ENCODE data around the gene CBX8. TPM values are rescaled to one million over a fixed set of nuclear protein-coding genes. Genes with fewer than 3 reads are reported as not detected.

Gene CBX8
- total RNA-seq, 1 donor from 2014 or later, result 5.3 TPM

DNA sequence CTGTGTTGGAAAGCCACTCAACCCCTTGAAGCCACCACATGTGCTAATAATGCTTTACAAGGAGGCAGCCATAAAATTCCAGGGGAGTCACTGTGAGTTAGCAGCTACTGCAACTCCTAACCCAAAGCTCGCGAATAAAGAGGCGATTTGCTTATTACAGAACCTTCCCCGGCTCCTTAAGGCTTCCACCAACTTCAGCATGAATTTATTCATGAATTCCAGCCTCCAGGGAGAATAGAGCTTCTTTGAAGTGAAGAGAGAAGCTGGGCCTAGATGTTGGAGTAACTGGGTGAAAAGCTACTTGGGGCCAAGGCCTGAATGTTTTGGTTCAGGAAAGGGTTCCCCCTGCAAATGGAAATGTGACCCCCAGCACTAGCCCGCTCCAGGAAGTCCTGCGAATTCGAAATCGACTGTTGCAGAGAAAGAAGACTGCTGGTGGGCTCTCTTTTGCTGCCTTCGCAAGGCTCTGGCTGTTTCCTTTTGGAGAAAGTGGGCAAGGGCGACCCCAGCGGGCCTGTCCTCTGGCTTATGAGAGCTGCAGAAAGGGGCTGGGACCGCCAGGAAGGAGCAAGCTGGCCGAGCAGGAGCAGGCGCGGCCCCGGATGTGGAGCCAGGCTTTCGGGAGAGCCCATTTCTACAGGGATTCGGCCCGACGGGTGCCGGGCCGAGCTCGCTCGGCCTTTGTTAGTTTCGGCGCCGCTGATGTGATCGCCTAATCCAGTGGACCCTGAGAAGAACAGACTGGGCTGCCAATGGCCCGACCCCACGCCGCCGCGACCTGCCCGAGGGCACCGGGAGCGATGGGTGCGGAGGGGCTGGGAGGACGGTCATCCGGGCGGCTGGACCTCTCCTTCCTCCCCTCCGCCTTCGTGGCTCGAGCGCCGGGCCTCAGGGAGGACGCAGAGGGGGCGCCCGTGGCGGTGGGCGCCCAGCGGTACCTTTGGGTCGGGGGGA lies 7.6 kb downstream of the CBX8 start:
- ATAC-seq, result peak; percentile 5
- DNase-seq (ENCODE audit: missing footprints), result no peak
- intact Hi-C loops (cut with DNase I), result no loop called here

GRCh38 chr17:79788455-79788854 lies 8.4 kb downstream of the CBX8 start:
- DNase-seq (ENCODE audit: missing footprints), result no peak
- intact Hi-C loops (cut with DNase I), result no loop called here
- ATAC-seq, result no peak

DNA sequence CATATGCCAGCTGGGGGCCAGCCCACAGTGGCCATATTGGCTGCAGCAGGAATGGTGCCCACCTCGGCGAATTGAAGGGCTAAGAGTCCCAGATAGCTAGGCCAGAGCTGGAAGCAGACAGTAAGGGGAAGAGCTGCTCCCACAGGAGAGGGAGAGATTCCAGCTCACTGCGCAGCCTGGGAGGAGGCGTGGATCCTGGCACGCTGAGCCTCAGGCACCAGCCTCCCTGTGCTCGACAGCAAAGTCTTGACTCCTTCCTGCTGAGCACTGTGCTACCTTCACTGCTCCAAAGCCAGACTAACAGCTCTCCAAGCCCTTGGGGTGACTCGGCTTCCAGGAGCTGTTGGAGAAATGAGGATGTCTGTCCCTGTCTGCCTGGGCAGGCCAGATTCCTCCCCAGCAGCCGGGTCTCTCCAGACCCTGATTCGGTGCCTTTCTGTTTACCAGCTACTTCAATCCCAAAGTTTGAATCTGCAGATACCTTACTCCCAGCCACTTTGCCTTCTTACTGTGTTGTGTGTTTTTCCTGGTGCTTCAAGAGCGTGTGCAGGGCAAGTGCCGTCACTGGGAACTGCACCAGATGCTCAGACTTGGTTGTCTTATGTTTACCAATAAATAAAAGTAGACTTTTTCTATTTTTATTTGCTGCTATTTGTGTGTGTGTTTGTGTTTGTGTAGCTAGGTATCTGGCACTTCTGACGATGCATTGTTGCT lies 9.8 kb downstream of the CBX8 start:
- intact Hi-C loops (cut with DNase I), result no loop called here
- no peak for ATAC-seq
- DNase-seq (ENCODE audit: missing footprints), result no peak

DNA sequence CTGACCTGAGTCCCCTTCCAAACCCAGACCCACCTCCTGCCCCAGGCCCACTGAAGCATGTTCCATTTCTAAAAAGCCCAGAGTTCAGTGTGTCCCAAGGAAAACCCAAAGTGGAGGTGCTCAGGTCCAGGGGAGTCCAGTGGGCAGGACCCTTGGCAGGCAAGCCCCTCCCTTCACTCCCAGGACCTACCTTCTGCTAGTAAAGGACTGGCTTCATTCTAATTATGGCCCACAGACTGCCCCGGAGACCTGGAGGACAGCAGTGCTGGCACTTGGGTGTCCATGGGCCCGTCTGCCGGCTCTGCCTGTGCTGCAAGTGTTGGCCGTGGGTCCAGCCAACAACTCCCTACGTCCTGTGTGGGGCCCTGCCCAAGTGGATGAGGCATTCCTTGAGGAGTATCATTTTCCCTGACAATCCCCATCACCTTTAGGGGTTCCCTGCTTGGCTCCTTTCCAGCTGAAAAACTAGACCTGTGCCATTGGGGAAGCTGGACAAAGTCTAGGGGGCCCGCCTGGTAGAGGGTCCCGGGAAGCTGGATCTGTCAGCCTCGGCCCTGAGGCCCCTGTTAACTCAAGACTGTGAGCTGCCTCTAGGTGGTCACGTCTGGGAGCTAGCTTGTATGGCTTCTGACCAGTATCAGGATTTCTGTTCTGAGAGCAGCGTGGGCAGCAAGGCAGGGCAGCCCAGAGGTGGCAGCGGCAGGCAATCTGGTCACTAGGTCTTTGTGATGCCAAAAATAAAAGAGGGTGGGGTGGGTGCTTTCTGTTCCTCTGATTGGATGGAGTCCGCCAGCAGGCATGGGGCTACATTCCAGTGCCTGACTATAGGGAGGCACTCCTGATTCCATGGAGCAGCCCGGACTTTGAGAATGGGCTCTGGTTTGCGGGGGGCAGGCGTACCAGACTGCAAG lies 10.7 kb downstream of the CBX8 start:
- intact Hi-C loops (cut with DNase I), result no loop called here
- ATAC-seq (peak; percentile 30), DNase-seq (ENCODE audit: missing footprints) (no peak)

DNA sequence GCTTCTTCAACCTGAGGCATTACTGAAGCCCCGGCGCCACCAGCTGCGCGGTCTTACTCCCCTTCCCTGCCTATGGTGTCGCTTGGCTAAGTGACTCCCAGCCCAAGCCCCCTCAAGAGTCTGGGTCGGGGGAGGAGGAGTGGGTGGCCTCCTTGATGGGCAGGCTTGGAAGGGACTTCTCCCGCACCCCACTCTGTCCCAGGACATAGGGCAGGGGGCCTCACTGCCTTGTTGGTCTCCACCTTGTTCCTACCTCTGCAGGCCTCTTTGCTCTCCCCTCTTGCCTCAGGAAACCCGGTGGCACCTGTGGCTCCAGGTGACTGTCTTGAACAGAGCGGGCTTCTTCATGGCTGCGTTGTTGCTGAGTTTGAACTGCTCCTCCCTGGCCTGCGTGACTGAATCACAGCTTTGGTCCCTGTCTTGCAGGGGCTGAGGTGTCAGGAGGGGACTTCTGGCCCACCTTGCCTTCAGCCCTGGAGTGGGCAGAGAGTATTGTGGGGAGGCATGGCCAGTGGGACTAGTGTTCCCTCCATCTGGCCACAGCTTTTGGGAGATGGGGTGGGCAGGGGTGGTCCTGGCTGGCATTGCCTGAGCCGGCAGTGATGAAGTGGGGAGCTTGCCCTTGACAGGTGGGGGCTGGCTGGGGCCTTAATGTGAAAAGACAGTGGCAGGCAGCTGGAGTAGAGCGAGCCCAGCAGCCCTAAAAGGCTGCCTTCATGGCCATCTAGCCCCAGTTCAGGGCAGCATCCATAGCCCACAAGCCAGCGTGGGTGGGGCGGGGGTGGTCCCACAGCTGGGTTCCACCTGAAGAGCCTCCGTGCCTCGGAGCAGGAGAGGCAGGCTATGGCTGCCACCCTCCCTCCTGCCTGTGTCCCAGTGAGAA lies 11.6 kb downstream of the CBX8 start:
- DNase-seq (ENCODE audit: missing footprints) (no peak), ATAC-seq (no peak)
- intact Hi-C loops (cut with DNase I), result no loop called here

DNA sequence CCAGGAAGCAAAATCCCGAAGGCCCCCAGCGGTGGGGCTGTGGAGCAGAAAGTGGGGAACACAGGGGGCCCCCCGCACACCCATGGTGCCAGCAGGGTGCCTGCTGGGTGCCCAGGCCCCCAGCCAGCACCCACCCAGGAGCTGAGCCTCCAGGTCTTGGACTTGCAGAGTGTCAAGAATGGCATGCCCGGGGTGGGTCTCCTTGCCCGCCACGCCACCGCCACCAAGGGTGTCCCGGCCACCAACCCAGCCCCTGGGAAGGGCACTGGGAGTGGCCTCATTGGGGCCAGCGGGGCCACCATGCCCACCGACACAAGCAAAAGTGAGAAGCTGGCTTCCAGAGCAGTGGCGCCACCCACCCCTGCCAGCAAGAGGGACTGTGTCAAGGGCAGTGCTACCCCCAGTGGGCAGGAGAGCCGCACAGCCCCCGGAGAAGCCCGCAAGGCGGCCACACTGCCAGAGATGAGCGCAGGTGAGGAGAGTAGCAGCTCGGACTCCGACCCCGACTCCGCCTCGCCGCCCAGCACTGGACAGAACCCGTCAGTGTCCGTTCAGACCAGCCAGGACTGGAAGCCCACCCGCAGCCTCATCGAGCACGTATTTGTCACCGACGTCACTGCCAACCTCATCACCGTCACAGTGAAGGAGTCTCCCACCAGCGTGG lies 12.4 kb downstream of the CBX8 start:
- DNase-seq (ENCODE audit: missing footprints), result peak; percentile 57
- intact Hi-C loops (cut with DNase I), result no loop called here
- no peak for ATAC-seq

GRCh38 chr17:79783891-79784290 lies 13.0 kb downstream of the CBX8 start:
- intact Hi-C loops (cut with DNase I), result no loop called here
- DNase-seq (ENCODE audit: missing footprints) (no peak), ATAC-seq (no peak)

DNA sequence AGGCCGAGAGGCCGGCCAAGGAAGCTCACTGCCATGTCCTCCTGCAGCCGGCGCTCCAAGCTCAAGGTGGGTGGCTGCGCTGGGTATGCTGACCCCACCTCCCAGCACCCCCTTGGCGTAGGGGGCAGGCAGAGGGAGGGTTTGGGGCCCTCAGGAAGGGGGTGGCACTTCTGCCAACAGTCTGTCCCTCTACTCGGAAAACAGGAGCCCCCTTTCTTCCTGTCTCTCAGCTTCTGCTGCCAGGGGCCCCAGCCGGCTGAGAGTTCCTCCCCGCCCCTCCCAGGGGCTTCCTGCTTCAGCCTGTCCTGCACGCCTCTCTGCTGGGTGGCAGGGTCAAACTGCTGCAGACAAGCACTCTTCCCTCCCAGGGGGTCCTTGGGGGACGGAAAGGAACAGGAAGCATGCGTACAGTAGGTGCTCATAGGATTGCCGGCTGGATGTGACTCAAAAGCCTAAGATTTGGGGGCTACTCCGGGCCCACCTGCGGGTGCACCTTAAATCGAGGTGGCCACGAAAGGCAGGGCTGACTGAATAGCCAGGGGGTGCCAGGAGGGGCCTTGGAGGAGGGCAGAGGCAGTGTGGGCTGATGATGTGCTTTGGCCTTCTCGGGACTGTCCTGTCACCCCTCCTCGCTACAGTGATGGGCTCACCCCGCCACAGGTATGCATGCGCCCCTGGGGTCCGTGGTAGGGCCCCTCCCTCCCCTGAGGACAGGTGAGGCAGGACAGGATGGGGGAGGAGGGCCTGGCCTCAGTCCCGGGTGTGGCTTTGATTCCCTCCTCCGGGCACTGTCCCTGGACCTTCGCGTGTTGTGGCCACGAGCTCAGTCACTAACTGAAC lies 14.9 kb downstream of the CBX8 start:
- DNase-seq (ENCODE audit: missing footprints) (no peak), ATAC-seq (no peak)

DNA sequence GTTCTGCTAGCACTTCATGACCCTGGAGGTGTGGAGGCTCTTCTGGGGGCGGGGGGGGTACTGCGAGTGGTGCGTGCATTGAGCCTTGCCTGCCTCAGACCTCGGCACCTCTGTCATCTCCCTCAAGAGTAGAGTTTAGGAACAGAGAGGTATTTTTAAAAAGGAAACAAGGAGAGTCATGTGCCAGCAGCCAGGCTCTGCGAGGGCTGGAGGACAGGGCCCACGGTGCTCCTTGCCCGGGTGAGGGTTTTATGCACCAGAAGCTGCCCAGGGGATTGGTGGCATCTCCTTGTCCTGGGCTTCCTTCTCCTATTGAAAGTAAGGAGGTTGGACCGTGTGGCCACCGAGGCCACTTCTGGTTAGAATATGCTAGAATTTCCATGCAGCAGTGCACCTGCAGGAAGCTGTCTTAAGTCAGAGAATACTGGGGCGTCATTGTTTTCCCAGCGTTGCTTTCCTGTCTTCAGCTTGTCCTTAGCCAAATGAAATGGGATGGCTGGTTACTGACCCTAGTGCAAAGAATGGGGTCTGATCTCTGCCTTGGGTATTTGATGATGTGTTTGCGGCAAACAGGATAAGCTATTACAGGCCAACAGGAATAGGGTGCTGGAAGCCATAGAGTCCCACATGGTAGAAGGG lies 15.7 kb downstream of the CBX8 start:
- DNase-seq (ENCODE audit: missing footprints), result no peak

More for the DNA sequence above, 14.9 kb downstream of the CBX8 start:
- intact Hi-C loops (cut with DNase I), result no loop called here

DNA sequence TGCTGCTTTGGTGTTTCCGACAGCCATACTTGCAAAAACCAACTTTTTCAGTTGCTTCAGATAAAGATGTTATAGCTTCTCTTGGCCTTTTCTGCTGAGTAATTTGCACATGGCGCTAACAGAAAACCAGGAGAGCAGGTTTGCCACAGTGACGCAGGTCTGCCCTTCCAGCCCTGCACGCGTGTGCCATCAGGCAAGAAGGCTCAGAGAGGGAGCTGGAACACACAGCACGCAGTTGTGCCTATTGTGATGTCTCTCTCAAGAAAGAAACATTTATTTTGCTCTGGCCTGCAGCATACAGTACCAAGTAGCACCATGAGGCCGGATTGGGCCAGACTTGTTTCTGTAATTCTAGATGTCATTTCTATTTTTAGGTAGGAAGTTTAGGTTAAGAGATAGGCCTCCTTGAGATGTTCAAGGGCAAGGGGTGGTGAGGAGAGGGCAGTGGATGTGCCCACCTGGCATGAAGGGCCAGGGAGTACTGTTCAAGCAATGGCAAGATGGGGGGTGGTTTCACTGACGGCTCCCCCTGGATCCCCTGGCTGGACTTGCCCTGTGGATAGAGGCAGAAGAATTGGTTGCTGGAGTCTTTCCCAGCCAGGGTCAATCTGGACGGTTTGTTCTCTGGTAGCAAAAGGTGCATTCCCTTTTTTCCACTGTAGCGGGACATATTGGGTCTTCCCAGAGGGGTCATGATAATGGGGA lies 17.1 kb downstream of the CBX8 start:
- intact Hi-C loops (cut with DNase I), result no loop called here
- DNase-seq (ENCODE audit: missing footprints) (no peak), ATAC-seq (no peak)

More for the DNA sequence above, 15.7 kb downstream of the CBX8 start:
- no peak for ATAC-seq
- intact Hi-C loops (cut with DNase I), result no loop called here

DNA sequence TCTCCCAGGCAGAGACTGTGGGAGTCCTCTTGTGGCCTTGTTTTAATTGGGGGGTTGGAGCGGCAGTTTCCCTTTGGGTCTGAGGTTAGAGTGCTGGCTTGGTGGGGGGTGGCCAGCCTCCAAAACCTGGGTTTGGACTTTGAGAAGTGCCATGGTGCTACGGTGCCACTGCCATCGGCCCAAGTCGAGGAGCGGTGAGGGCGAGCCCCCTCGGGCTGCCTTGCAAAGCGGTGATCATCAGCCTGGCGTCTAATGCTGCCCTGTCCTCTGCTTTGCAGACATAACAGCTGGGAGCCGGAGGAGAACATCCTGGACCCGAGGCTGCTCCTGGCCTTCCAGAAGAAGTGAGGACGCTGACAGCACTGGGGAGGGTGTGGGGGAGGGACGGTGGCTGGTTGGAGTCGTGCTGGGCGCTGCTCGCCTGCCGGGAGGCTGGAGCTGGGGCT lies 17.8 kb downstream of the CBX8 start:
- DNase-seq (ENCODE audit: missing footprints) (no peak), ATAC-seq (no peak)
- intact Hi-C loops (cut with DNase I), result no loop called here

GRCh38 chr17:79778504-79779083 lies 18.3 kb downstream of the CBX8 start:
- intact Hi-C loops (cut with DNase I), result no loop called here
- ATAC-seq, result no peak
- DNase-seq (ENCODE audit: missing footprints), result no peak

- ATAC-seq, result peak; percentile 87
- peak; percentile 87 for DNase-seq (ENCODE audit: missing footprints)
- intact Hi-C loops (cut with DNase I), result no loop called here
These were observed 18.9 kb downstream of the CBX8 start, which contains the start of gene CBX2 for GRCh38 chr17:79777894-79778503. Gene CBX2, plus strand, starts transcription at chr17:79778148. Its CDS starts 88 bp downstream, at chr17:79778236.

GRCh38 chr17:79777120-79777893 lies 19.6 kb downstream of the CBX8 start:
- intact Hi-C loops (cut with DNase I), result no loop called here
- ATAC-seq (peak; percentile 39), DNase-seq (ENCODE audit: missing footprints) (peak; percentile 85)

Data from Right ventricle myocardium inferior (tissue), 1 donor.